H9 (cell line): ENCODE data around the gene IL1RL1. TPM values are rescaled to one million over a fixed set of nuclear protein-coding genes. Genes with fewer than 3 reads are reported as not detected.
"Not testable (repeated sequence)": the region's sequence is repeated elsewhere in the genome, so short reads cannot be mapped to it uniquely, and the experiment has no call there.

Experiments used
- DNase-seq: peaks from one replicate; pipeline ENCODE4 v3.0.0-alpha.2; 2017
- H2AFZ ChIP-seq: one replicate; pipeline ENCODE4 v1.6.1; 2013; ENCODE audit warnings: mild to moderate bottlenecking, low read length, control low read depth, moderate library complexity
- H2AK5ac ChIP-seq: 2 replicates; pipeline ENCODE4 v1.6.1; 2013; ENCODE audit warnings: low read length, control low read depth, mixed read lengths; ENCODE audit not compliant: insufficient read length
- H2BK120ac ChIP-seq: one replicate; pipeline ENCODE4 v1.6.1; 2013; ENCODE audit warnings: low read depth, mild to moderate bottlenecking, low read length, control low read depth, inconsistent platforms; ENCODE audit not compliant: poor library complexity, severe bottlenecking
- H2BK12ac ChIP-seq: 2 replicates; pipeline ENCODE4 v1.6.1; 2013; ENCODE audit warnings: low read length, control low read depth, mixed read lengths, low read depth; ENCODE audit not compliant: insufficient read length
- H2BK15ac ChIP-seq: 2 replicates; pipeline ENCODE4 v1.6.1; 2013; ENCODE audit warnings: low read depth, low read length, control low read depth
- H2BK20ac ChIP-seq: one replicate; pipeline ENCODE4 v1.6.1; 2013; ENCODE audit warnings: low read depth, mild to moderate bottlenecking, low read length, control low read depth, inconsistent platforms; ENCODE audit not compliant: poor library complexity, severe bottlenecking
- H2BK5ac ChIP-seq: 2 replicates; pipeline ENCODE4 v1.6.1; 2013; ENCODE audit warnings: low read length, control low read depth, mixed read lengths; ENCODE audit not compliant: insufficient read length
- H3K14ac ChIP-seq: 2 replicates; pipeline ENCODE4 v1.6.1; 2013; ENCODE audit warnings: low read length, control low read depth; ENCODE audit not compliant: insufficient read depth
- H3K18ac ChIP-seq: 2 replicates; pipeline ENCODE4 v1.6.1; 2013; ENCODE audit warnings: low read depth, mild to moderate bottlenecking, mixed read lengths, low read length, control low read depth; ENCODE audit not compliant: insufficient read length
- H3K23ac ChIP-seq: 2 replicates; pipeline ENCODE4 v1.6.1; 2013; ENCODE audit warnings: low read length, control low read depth, mixed read lengths, low read depth; ENCODE audit not compliant: insufficient read length
- H3K23me2 ChIP-seq: 2 replicates; pipeline ENCODE4 v1.6.1; 2013; ENCODE audit warnings: low read depth, mild to moderate bottlenecking, mixed read lengths, low read length, control low read depth; ENCODE audit not compliant: insufficient read length, poor library complexity, severe bottlenecking
- H3K27ac ChIP-seq: 2 replicates; pipeline ENCODE4 v1.5.1; 2013; ENCODE audit warnings: low read length, control low read depth, mixed read lengths, low read depth; ENCODE audit not compliant: insufficient read length
- H3K27me3 ChIP-seq: 2 replicates; pipeline ENCODE4 v1.6.1; 2013; ENCODE audit warnings: low read length, control low read depth, inconsistent platforms; ENCODE audit not compliant: insufficient read depth
- H3K4ac ChIP-seq: 2 replicates; pipeline ENCODE4 v1.6.1; 2013; ENCODE audit warnings: low read depth, mild to moderate bottlenecking, control low read depth, inconsistent platforms, low read length, moderate library complexity
- H3K4me1 ChIP-seq: 2 replicates; pipeline ENCODE4 v1.6.1; 2013; ENCODE audit warnings: low read length, control low read depth, inconsistent platforms; ENCODE audit not compliant: insufficient read depth
- H3K4me2 ChIP-seq: 2 replicates; pipeline ENCODE4 v1.6.1; 2013; ENCODE audit warnings: low read length, control low read depth, mixed read lengths; ENCODE audit not compliant: insufficient read length, insufficient read depth
- H3K56ac ChIP-seq: 2 replicates; pipeline ENCODE4 v1.6.1; 2013; ENCODE audit warnings: low read depth, mild to moderate bottlenecking, mixed read lengths, low read length, control low read depth; ENCODE audit not compliant: insufficient read length
- H3K79me1 ChIP-seq: 2 replicates; pipeline ENCODE4 v1.6.1; 2013; ENCODE audit warnings: low read depth, mild to moderate bottlenecking, moderate library complexity, low read length, control low read depth, inconsistent platforms; ENCODE audit not compliant: insufficient read depth, poor library complexity, severe bottlenecking
- H3K79me2 ChIP-seq: 2 replicates; pipeline ENCODE4 v1.6.1; 2013; ENCODE audit warnings: low read length, control low read depth, inconsistent platforms; ENCODE audit not compliant: insufficient read depth
- H3K9ac ChIP-seq: 2 replicates; pipeline ENCODE4 v1.6.1; 2013; ENCODE audit warnings: low read length, control low read depth, mixed read lengths; ENCODE audit not compliant: insufficient read length; ENCODE audit errors: extremely low read depth
- H3K9me3 ChIP-seq: one replicate; pipeline ENCODE4 v1.6.1; 2013; ENCODE audit warnings: low read depth, low read length, inconsistent platforms; ENCODE audit not compliant: control insufficient read depth
- H3T11ph ChIP-seq: one replicate; pipeline ENCODE4 v1.6.1; 2013; ENCODE audit warnings: mild to moderate bottlenecking, low read length, control low read depth, inconsistent platforms
- H4K20me1 ChIP-seq: one replicate; pipeline ENCODE4 v1.6.1; 2013; ENCODE audit not compliant: control insufficient read depth, insufficient read length, insufficient read depth
- H4K5ac ChIP-seq: 2 replicates; pipeline ENCODE4 v1.6.1; 2013; ENCODE audit warnings: low read depth, mild to moderate bottlenecking, mixed read lengths, low read length, control low read depth; ENCODE audit not compliant: insufficient read length
- H4K8ac ChIP-seq: replicated peaks from 2 replicates; pipeline ENCODE4 v1.6.1; 2013; ENCODE audit warnings: low read length, control low read depth, mixed read lengths, low read depth; ENCODE audit not compliant: insufficient read length
- H4K91ac ChIP-seq: 2 replicates; pipeline ENCODE4 v1.6.1; 2013; ENCODE audit warnings: low read depth, mild to moderate bottlenecking, moderate library complexity, mixed read lengths, low read length, control low read depth; ENCODE audit not compliant: insufficient read length
- H3K27ac Mint-ChIP-seq, 3 experiments: 2 replicates in 2 of 3; 3 replicates in 1 of 3; pipeline ENCODE4 v1.8.0; 2020 to 2021; ENCODE audit warnings: mixed read lengths in 3 of 3, mild to moderate bottlenecking in 1 of 3, moderate library complexity in 1 of 3
- H3K27me3 Mint-ChIP-seq: 2 replicates; pipeline ENCODE4 v1.8.0; 2021; ENCODE audit warnings: low read depth, mild to moderate bottlenecking, moderate library complexity, mixed read lengths
- H3K36me3 Mint-ChIP-seq, 3 experiments: 2 replicates in 2 of 3; 3 replicates in 1 of 3; pipeline ENCODE4 v1.8.0; 2020 to 2021; ENCODE audit warnings: low read depth in 3 of 3, mixed read lengths in 3 of 3; ENCODE audit not compliant: insufficient read depth in 1 of 3
- H3K4me1 Mint-ChIP-seq, 2 experiments: 2 replicates each; pipeline ENCODE4 v1.8.0; 2020; ENCODE audit warnings: mixed read lengths in 2 of 2
- H3K4me3 Mint-ChIP-seq, 2 experiments: 2 replicates in 1 of 2; 3 replicates in 1 of 2; pipeline ENCODE4 v1.8.0; 2020 to 2021; ENCODE audit warnings: mild to moderate bottlenecking in 2 of 2, mixed read lengths in 2 of 2, moderate library complexity in 1 of 2
- H3K9me3 Mint-ChIP-seq, 2 experiments: 2 replicates in 1 of 2; 3 replicates in 1 of 2; pipeline ENCODE4 v1.8.0; 2020; ENCODE audit warnings: mild to moderate bottlenecking in 2 of 2, mixed read lengths in 2 of 2, moderate library complexity in 1 of 2
- CTCF ChIP-seq: fragments of 200-600 bp; sonication (generic); conservative IDR thresholded peaks from 3 replicates; pipeline ENCODE4 v1.8.0; 2021; ENCODE audit warnings: antibody characterized with exemption, mild to moderate bottlenecking
- WGBS: extraction: QIAGEN DNeasy Blood & Tissue Kit; methylation state at CpG from one replicate; pipeline ENCODE4 v1.1.7; 2013; ENCODE audit warnings: missing lambda C conversion rate, low lambda C conversion rate, mixed read lengths; ENCODE audit not compliant: insufficient read length; ENCODE audit errors: extremely low coverage; 5-methylcytosine and 5-hydroxymethylcytosine counted together
- total RNA-seq: library from RNA; stranded (reverse); gene quantifications from 2 replicates; pipeline ENCODE4 v1.2.1, GENCODE V29; 2021

IL1RL1 gene
- total RNA-seq, 1 experiment from 2014 or later, result not detected

GRCh38 chr2:102321941-102322719 lies 10.8 kb downstream of the IL1RL1 start:
- Histone ChIP-seq H3K23ac (no peak overlapping the region), H3K23me2 (no peaks in the 10 kb centered on the region), H2BK5ac (no peak overlapping the region), H2BK120ac (no peak overlapping the region), H4K5ac (no peak overlapping the region), H3K9me3 (no peaks in the 10 kb centered on the region), H3K27me3 (no peaks in the 10 kb centered on the region), H2AK5ac (no peak overlapping the region), H4K91ac (no peak overlapping the region), H3K18ac (no peak overlapping the region), H2BK15ac (no peak overlapping the region), H3K9ac (no peak overlapping the region), H3K79me2 (no peaks in the 10 kb centered on the region), H2AFZ (no peak overlapping the region), H3K27ac (no peak overlapping the region), H3K4me1 (no peaks in the 10 kb centered on the region), H3K56ac (no peak overlapping the region), H3K4ac (no peak overlapping the region), H3K79me1 (no peaks in the 10 kb centered on the region), H4K8ac (no peak overlapping the region), H2BK20ac (no peak overlapping the region), H3K14ac (no peak overlapping the region), H4K20me1 (no peaks in the 10 kb centered on the region), H3T11ph (no peak overlapping the region), H2BK12ac (no peak overlapping the region), H3K4me2 (no peak overlapping the region)
- DNase-seq, result no peak
- no peak for TF ChIP-seq CTCF
- Mint-ChIP-seq H3K9me3 (peaks cover 26 to 34% of the 10 kb centered on the region in 2 experiments), H3K27ac (no peak overlapping the region), H3K27me3 (peaks cover 5% of the 10 kb centered on the region), H3K4me3 (no peak overlapping the region), H3K4me1 (no peaks in the 10 kb centered on the region), H3K36me3 (peaks cover 4 to 11% (median 8%) of the 10 kb centered on the region in 3 experiments; a peak in 6 of 7 replicates)
- no CpG with 5 or more reads among the region's 6 CpGs for WGBS

- H2BK15ac ChIP-seq, H3K79me1 ChIP-seq, H3K14ac ChIP-seq, H2BK20ac ChIP-seq, H4K20me1 ChIP-seq, H3K4ac ChIP-seq, H3K27me3 ChIP-seq, H4K8ac ChIP-seq, H4K91ac ChIP-seq, H4K5ac ChIP-seq, H3K27me3 Mint-ChIP-seq, H3K23ac ChIP-seq, H3T11ph ChIP-seq, H3K4me1 Mint-ChIP-seq, H3K79me2 ChIP-seq, H2AK5ac ChIP-seq, H3K4me1 ChIP-seq, H3K4me3 Mint-ChIP-seq, H3K9me3 ChIP-seq, H3K9ac ChIP-seq, H3K23me2 ChIP-seq, H2BK12ac ChIP-seq, H3K4me2 ChIP-seq, H3K18ac ChIP-seq, H3K27ac Mint-ChIP-seq, DNase-seq, H3K56ac ChIP-seq, H2AFZ ChIP-seq, H2BK120ac ChIP-seq, H3K27ac ChIP-seq, H2BK5ac ChIP-seq: not testable (repeated sequence)
- peaks cover 4 to 11% (median 8%) of the 10 kb centered on the region in 3 experiments; a peak in 6 of 7 replicates for H3K36me3 Mint-ChIP-seq
- H3K9me3 Mint-ChIP-seq, result peaks cover 35 to 45% of the 10 kb centered on the region in 2 experiments
- WGBS, result no CpG with 5 or more reads among the region's 5 CpGs
Measured at GRCh38 chr2:102324914-102325313, 13.6 kb downstream of the IL1RL1 start.
